Lung (tissue), 12 donors: ENCODE measurements around the gene ADGRG6. TPM values are rescaled to one million over a fixed set of nuclear protein-coding genes. Genes with fewer than 3 reads are reported as not detected.
A peak's percentile ranks its signal among the peaks of the same experiment; 100 is the strongest.

Experiments used
- ATAC-seq: fragments of 200-7000 bp; cut with Tn5 transposase; one replicate; pipeline ENCODE4 v1.9.1; 2020; ENCODE audit warnings: moderate number of reproducible peaks; ENCODE audit not compliant: insufficient read depth, low FRiP score
- DNase-seq, 3 donors: peaks; one replicate each; pipeline ENCODE4 v3.0.0-alpha.2; 2013 to 2017
- H3K27ac ChIP-seq, 2 donors: one replicate each; pipeline ENCODE4 v1.5.1; 2013; ENCODE audit warnings: mild to moderate bottlenecking in 2 of 2, moderate library complexity in 2 of 2, control low read depth in 1 of 2, inconsistent platforms in 1 of 2, low read depth in 1 of 2, low read length in 1 of 2
- H3K27me3 ChIP-seq, 3 donors: one replicate each; pipeline ENCODE4 v1.5.1; 2013; ENCODE audit warnings: low read length in 2 of 3; ENCODE audit not compliant: control insufficient read depth in 3 of 3, insufficient read depth in 3 of 3
- H3K36me3 ChIP-seq, 4 donors: one replicate each; pipeline ENCODE4 v1.5.1; 2013; ENCODE audit warnings: low read length in 4 of 4, mild to moderate bottlenecking in 1 of 4, moderate library complexity in 1 of 4; ENCODE audit not compliant: control insufficient read depth in 4 of 4, insufficient read depth in 4 of 4
- H3K4me1 ChIP-seq, 5 donors: one replicate each; pipeline ENCODE4 v1.5.1; 2013; ENCODE audit warnings: low read length in 5 of 5, mild to moderate bottlenecking in 2 of 5, moderate library complexity in 1 of 5; ENCODE audit not compliant: control insufficient read depth in 5 of 5, insufficient read depth in 5 of 5
- H3K4me3 ChIP-seq: one replicate; pipeline ENCODE4 v1.5.1; 2013; ENCODE audit warnings: mild to moderate bottlenecking, control low read depth, moderate library complexity
- H3K9ac ChIP-seq, 2 donors: one replicate each; pipeline ENCODE4 v1.5.1; 2013; ENCODE audit warnings: low read length in 2 of 2, control low read depth in 1 of 2; ENCODE audit not compliant: insufficient read depth in 1 of 2
- H3K9me3 ChIP-seq, 4 donors: one replicate each; pipeline ENCODE4 v1.5.1; 2013; ENCODE audit warnings: low read length in 3 of 4, mild to moderate bottlenecking in 1 of 4, moderate library complexity in 1 of 4; ENCODE audit not compliant: control insufficient read depth in 4 of 4, insufficient read depth in 3 of 4
- WGBS, 2 donors: extraction: QIAGEN DNeasy Blood & Tissue Kit; methylation state at CpG; one replicate each; pipeline ENCODE4 v1.1.7; 2013; 5-methylcytosine and 5-hydroxymethylcytosine counted together
- polyA plus RNA-seq, 2 donors: library from polyadenylated mRNA; stranded (reverse); fragments of 200-250 nt; gene quantifications; one replicate each; pipeline ENCODE4 v1.2.1, GENCODE V29; 2013
- total RNA-seq, 2 donors: library from RNA; depleted of rRNA in 1 of 2; stranded (reverse); fragments of >200 nt in 1 of 2; gene quantifications; one replicate each; pipeline ENCODE4 v1.2.1, GENCODE V29; 2014 to 2021
- TF ChIP-seq, protein P1 (sequence below): IDR thresholded peaks from 2 replicates; pipeline ENCODE4 v1.5.1; 2012; ENCODE audit warnings: mild to moderate bottlenecking; ENCODE audit errors: control extremely low read depth, extremely low read depth
- donor health status: control.
- donor health status: control.
- donor health status: Bipolar disorder and iron deficiency.
- donor health status: healthy.
- donor health status: DM: yes; HTN: yes; CAD: no.

ADGRG6 gene
- total and polyA plus RNA-seq, 4 donors: 6.4 to 177 (median 12.9) TPM

DNA sequence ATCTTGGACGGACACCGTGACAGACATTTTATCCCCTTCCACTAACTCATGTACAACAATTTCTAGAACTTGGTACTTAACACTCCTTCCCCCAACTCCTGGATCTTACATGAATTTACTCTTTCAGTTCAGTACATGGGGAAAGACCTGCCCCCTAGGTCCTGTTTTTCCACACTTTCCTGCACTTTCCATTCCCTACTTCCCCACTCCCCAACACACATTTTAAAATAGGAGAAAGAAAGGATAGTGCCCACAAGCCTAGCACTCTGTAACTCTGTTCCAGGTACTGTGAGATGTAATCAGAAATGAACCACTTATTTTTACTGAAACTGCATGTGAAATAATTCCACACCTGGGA, 1.3 kb downstream of the ADGRG6 start:
- H3K27ac ChIP-seq: no peak overlapping the region
- TF ChIP-seq, protein P1, sequence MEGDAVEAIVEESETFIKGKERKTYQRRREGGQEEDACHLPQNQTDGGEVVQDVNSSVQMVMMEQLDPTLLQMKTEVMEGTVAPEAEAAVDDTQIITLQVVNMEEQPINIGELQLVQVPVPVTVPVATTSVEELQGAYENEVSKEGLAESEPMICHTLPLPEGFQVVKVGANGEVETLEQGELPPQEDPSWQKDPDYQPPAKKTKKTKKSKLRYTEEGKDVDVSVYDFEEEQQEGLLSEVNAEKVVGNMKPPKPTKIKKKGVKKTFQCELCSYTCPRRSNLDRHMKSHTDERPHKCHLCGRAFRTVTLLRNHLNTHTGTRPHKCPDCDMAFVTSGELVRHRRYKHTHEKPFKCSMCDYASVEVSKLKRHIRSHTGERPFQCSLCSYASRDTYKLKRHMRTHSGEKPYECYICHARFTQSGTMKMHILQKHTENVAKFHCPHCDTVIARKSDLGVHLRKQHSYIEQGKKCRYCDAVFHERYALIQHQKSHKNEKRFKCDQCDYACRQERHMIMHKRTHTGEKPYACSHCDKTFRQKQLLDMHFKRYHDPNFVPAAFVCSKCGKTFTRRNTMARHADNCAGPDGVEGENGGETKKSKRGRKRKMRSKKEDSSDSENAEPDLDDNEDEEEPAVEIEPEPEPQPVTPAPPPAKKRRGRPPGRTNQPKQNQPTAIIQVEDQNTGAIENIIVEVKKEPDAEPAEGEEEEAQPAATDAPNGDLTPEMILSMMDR: no peak
- DNase-seq (peak in 2 of 3 donors; percentile 67 to 68), ATAC-seq (no peak)
- H3K27me3 ChIP-seq: no peaks in the 10 kb centered on the region
- H3K4me3 ChIP-seq: no peak overlapping the region
- H3K36me3 ChIP-seq: peaks cover 0 to 3% (median 0%) of the 10 kb centered on the region in 4 donors
- H3K9ac ChIP-seq: peak overlapping the region; percentile 73 to 85
- no peaks in the 10 kb centered on the region for H3K9me3 ChIP-seq
- H3K4me1 ChIP-seq: peaks cover 0 to 42% (median 16%) of the 10 kb centered on the region in 5 donors
- 64 to 70% methylated on average over 2 of the region's 2 CpGs for WGBS, 2 donors

GRCh38 chr6:142304241-142304640, 2.4 kb downstream of the ADGRG6 start:
- 81 to 82% methylated on average over 2 of the region's 2 CpGs for WGBS, 2 donors
- H3K4me3 ChIP-seq: no peak overlapping the region
- H3K27ac ChIP-seq: no peak overlapping the region
- peaks cover 0 to 49% (median 21%) of the 10 kb centered on the region in 5 donors for H3K4me1 ChIP-seq
- peaks cover 0 to 3% (median 0%) of the 10 kb centered on the region in 4 donors for H3K36me3 ChIP-seq
- H3K27me3 ChIP-seq: no peaks in the 10 kb centered on the region
- TF ChIP-seq, protein P1: no peak
- ATAC-seq: no peak
- H3K9me3 ChIP-seq: no peaks in the 10 kb centered on the region
- peak in 1 of 3 donors; percentile 61 for DNase-seq
- H3K9ac ChIP-seq: peak overlapping the region in 1 of 2 donors; percentile 85

GRCh38 chr6:142306736-142307135, 4.9 kb downstream of the ADGRG6 start:
- TF ChIP-seq, protein P1: no peak
- Histone ChIP-seq H3K36me3 (peaks cover 0 to 1% (median 0%) of the 10 kb centered on the region in 4 donors), H3K9me3 (no peaks in the 10 kb centered on the region), H3K4me3 (no peak overlapping the region), H3K27me3 (no peaks in the 10 kb centered on the region), H3K4me1 (peaks cover 0 to 59% (median 14%) of the 10 kb centered on the region in 5 donors), H3K27ac (no peak overlapping the region), H3K9ac (peak overlapping the region in 1 of 2 donors; percentile 19)
- ATAC-seq (no peak), DNase-seq (no peak)
- 93 to 95% methylated on average over 1 of the region's 1 CpG for WGBS, 2 donors
